Naive thymus-derived CD8-positive, alpha-beta T cell (primary cell): ENCODE data around the gene MTCL3. TPM values are rescaled to one million over a fixed set of nuclear protein-coding genes. Genes with fewer than 3 reads are reported as not detected.
A peak's percentile ranks its signal among the peaks of the same experiment; 100 is the strongest.
"Not testable (repeated sequence)": the region's sequence is repeated elsewhere in the genome, so short reads cannot be mapped to it uniquely, and the experiment has no call there.

ENCODE experiments used
- ATAC-seq, 2 donors: fragments of 150-1000 bp; cut with Tn5 transposase in 1 of 2; sonication (Bioruptor Pico), chemical (Tn5 transposase) in 1 of 2; 1 replicate in 1 of 2; 2 replicates in 1 of 2; pipeline ENCODE4 v1.10.0; 2021; ENCODE audit warnings: mild to moderate bottlenecking in 2 of 2, moderate library complexity in 2 of 2
- POLR2A ChIA-PET: fragments of 350-600 bp; sonication (Branson Sonifier 250); formaldehyde crosslinking; loops from one replicate; lab custom pipeline; 2021; ENCODE audit warnings: antibody characterized with exemption; lab: Charles Lee
- DNase-seq, 10 donors: peaks; one replicate each; pipeline versions ENCODE4 v3.0.0 to v3.0.0-alpha.2; 2020 to 2022
- H3K27ac Mint-ChIP-seq, 10 donors: one replicate each; pipeline ENCODE4 v1.8.0; 2020 to 2022; ENCODE audit warnings: mild to moderate bottlenecking in 10 of 10, mixed read lengths in 10 of 10, moderate library complexity in 4 of 10, inconsistent platforms in 1 of 10
- H3K27me3 Mint-ChIP-seq, 5 donors: one replicate each; pipeline ENCODE4 v1.8.0; 2021 to 2022; ENCODE audit warnings: mixed read lengths in 5 of 5
- H3K36me3 Mint-ChIP-seq, 3 donors: one replicate each; pipeline ENCODE4 v1.8.0; 2020 to 2022; ENCODE audit warnings: mixed read lengths in 3 of 3, mild to moderate bottlenecking in 2 of 3, inconsistent platforms in 1 of 3
- H3K4me1 Mint-ChIP-seq, 4 donors: one replicate each; pipeline ENCODE4 v1.8.0; 2021 to 2022; ENCODE audit warnings: mixed read lengths in 4 of 4
- H3K4me3 Mint-ChIP-seq, 10 donors: one replicate each; pipeline ENCODE4 v1.8.0; 2020 to 2022; ENCODE audit warnings: mild to moderate bottlenecking in 10 of 10, mixed read lengths in 10 of 10, moderate library complexity in 6 of 10, inconsistent platforms in 1 of 10
- H3K9me3 Mint-ChIP-seq, 9 donors: one replicate each; pipeline ENCODE4 v1.8.0; 2020 to 2022; ENCODE audit warnings: mixed read lengths in 9 of 9, mild to moderate bottlenecking in 3 of 9, inconsistent platforms in 1 of 9, moderate library complexity in 1 of 9
- polyA plus RNA-seq, 3 donors: library from polyadenylated mRNA; unstranded; fragments of 300-500 nt; fragmentation: Illumina TruSeq; gene quantifications; one replicate each; pipeline ENCODE4 v1.2.3, GENCODE V29; 2021
- total RNA-seq, 8 experiments: library from RNA in 2 of 8; stranded (reverse) in 2 of 8; gene quantifications; one replicate each; pipeline ENCODE4 v1.2.3 and lab custom pipeline; 2021 to 2026

The MTCL3 gene

GRCh38 chr6:127439718-127440117 is 79.4 kb downstream of the MTCL3 start:
- POLR2A ChIA-PET = no interaction called here
- no peak for ATAC-seq
- no peaks in the 10 kb centered on the region for H3K4me1 Mint-ChIP-seq
- H3K4me3 Mint-ChIP-seq = no peak overlapping the region
- DNase-seq = no peak
- H3K36me3 Mint-ChIP-seq = peaks cover 0 to 1% (median 0%) of the 10 kb centered on the region in 3 donors
- no peak overlapping the region for H3K27ac Mint-ChIP-seq
- H3K27me3 Mint-ChIP-seq = peaks cover 2 to 11% (median 5%) of the 10 kb centered on the region in 5 donors
- H3K9me3 Mint-ChIP-seq = no peaks in the 10 kb centered on the region

DNA sequence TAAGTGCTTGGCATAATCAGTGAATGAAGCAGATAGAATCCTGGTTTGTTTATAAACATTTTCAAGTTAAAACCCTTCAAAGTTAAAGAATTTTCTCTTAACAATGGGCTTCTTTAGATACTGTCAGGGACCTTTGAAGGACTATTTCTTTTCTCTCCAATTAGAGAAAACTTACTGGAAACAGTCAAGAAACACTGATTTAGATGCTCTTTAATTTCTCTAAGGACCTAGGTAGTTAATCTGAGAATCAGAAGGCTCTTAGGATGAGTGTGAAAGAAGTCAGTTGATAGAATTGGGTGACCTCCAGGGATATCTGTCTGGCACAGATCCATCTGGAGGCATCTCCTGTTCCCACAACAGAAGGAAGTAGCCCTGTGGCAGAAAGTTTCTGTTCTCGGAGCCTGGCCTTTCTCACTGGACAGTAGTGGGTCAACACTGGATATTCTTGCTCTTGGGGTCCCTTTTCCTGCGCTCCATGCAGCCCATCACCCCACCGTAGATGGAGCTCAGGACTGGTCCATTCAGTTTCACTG is 82.5 kb downstream of the MTCL3 start:
- Mint-ChIP-seq H3K27me3 (peaks cover 0 to 6% (median 5%) of the 10 kb centered on the region in 5 donors), H3K27ac (no peak overlapping the region), H3K36me3 (no peaks in the 10 kb centered on the region), H3K4me3 (no peak overlapping the region), H3K4me1 (no peaks in the 10 kb centered on the region), H3K9me3 (no peaks in the 10 kb centered on the region)
- no peak for ATAC-seq
- POLR2A ChIA-PET = no interaction called here
- no peak for DNase-seq

GRCh38 chr6:127435626-127436220 is 83.4 kb downstream of the MTCL3 start:
- Mint-ChIP-seq H3K9me3 (peaks cover 0 to 2% (median 0%) of the 10 kb centered on the region in 9 donors), H3K27me3 (peaks cover 0 to 6% (median 4%) of the 10 kb centered on the region in 5 donors), H3K36me3 (no peaks in the 10 kb centered on the region), H3K4me3 (no peak overlapping the region), H3K4me1 (no peaks in the 10 kb centered on the region), H3K27ac (no peak overlapping the region)
- POLR2A ChIA-PET = no interaction called here
- ATAC-seq (no peak), DNase-seq (no peak)

GRCh38 chr6:127434651-127435050 is 84.5 kb downstream of the MTCL3 start:
- Mint-ChIP-seq H3K9me3 (peaks cover 0 to 2% (median 0%) of the 10 kb centered on the region in 9 donors), H3K4me1 (no peaks in the 10 kb centered on the region), H3K4me3 (no peak overlapping the region), H3K36me3 (no peaks in the 10 kb centered on the region), H3K27me3 (peaks cover 0 to 6% (median 2%) of the 10 kb centered on the region in 5 donors), H3K27ac (no peak overlapping the region)
- no peak for DNase-seq
- POLR2A ChIA-PET = no interaction called here
- ATAC-seq = no peak

DNA sequence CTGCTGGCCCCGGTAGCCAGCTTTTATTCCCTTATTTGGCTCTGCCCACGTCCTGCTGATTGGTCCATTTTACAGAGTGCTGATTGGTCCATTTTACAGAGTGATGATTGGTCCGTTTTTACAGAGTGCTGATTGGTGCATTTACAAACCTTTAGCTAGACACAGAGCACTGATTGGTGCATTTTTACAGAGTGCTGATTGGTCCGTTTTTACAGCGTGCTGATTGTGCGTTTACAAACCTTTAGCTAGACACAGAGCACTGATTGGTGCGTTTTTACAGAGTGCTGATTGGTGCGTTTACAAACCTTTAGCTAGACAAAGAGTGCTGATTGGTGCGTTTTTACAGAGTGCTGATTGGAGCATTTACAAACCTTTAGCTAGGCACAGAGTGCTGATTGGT is 90.6 kb downstream of the MTCL3 start:
- H3K9me3 Mint-ChIP-seq = peaks cover 0 to 12% (median 0%) of the 10 kb centered on the region in 9 donors
- H3K4me3 Mint-ChIP-seq, ATAC-seq, H3K27ac Mint-ChIP-seq, H3K4me1 Mint-ChIP-seq, POLR2A ChIA-PET, DNase-seq: not testable (repeated sequence)
- peaks cover 0 to 10% (median 0%) of the 10 kb centered on the region in 3 donors for H3K36me3 Mint-ChIP-seq
- H3K27me3 Mint-ChIP-seq = peaks cover 0 to 10% (median 4%) of the 10 kb centered on the region in 5 donors

GRCh38 chr6:127423921-127424320 is 95.2 kb downstream of the MTCL3 start:
- H3K27me3 Mint-ChIP-seq = peaks cover 0 to 10% (median 3%) of the 10 kb centered on the region in 5 donors
- peaks cover 0 to 14% (median 6%) of the 10 kb centered on the region in 4 donors for H3K4me1 Mint-ChIP-seq
- DNase-seq = no peak
- POLR2A ChIA-PET = no interaction called here
- H3K9me3 Mint-ChIP-seq = peaks cover 0 to 7% (median 0%) of the 10 kb centered on the region in 9 donors
- ATAC-seq = no peak
- peaks cover 0 to 10% (median 0%) of the 10 kb centered on the region in 3 donors for H3K36me3 Mint-ChIP-seq
- peak overlapping the region in 1 of 10 donors; percentile 15 for H3K4me3 Mint-ChIP-seq
- H3K27ac Mint-ChIP-seq = peak overlapping the region in 1 of 10 donors; percentile 26

Other genes with a start within 250 kb of the MTCL3 start
- 10 to 100 TPM; 40.1 to 46.5 TPM for gene ECHDC1, start 175.7 kb downstream of the MTCL3 start, total RNA-seq
- gene ECHDC1, start 175.7 kb downstream of the MTCL3 start, polyA plus RNA-seq = 10 to 100 TPM; 72.7 to 79.4 (median 72.7) TPM
- gene KIAA0408, start 59.9 kb downstream of the MTCL3 start, total RNA-seq = under 1 TPM; 0.63 to 0.75 TPM
- under 1 TPM in 1 of 3 donors, not detected in 2; 0.24 TPM for gene KIAA0408, start 59.9 kb downstream of the MTCL3 start, polyA plus RNA-seq
- not detected for gene C6orf58, start 57.8 kb upstream of the MTCL3 start, total RNA-seq
- not detected for gene C6orf58, start 57.8 kb upstream of the MTCL3 start, polyA plus RNA-seq